Measurements from ENCODE around the gene ATXN7L1. TPM values are rescaled to one million over a fixed set of nuclear protein-coding genes. Genes with fewer than 3 reads are reported as not detected.

Gene ATXN7L1
- total RNA-seq, 1 experiment from 2014 or later: 29.9 TPM

- no peaks in the 10 kb centered on the region for H3K36me3 ChIP-seq (ENCODE audit: insufficient read depth, low read length, poor library complexity, severe bottlenecking)
- H3K27me3 ChIP-seq (replicated peaks; ENCODE audit: insufficient read depth, low read depth, low read length, poor library complexity): no peaks in the 10 kb centered on the region
- ChIA-PET CTCF (no interaction called here), POLR2A (ENCODE audit: low non-redundant PET) (no interaction called here)
- BruUV-seq (replicated peaks): no TSS peak
- H3K4me1 ChIP-seq (ENCODE audit: insufficient read depth, low read length, poor library complexity, severe bottlenecking): peaks cover 17% of the 10 kb centered on the region
- DNase-seq (ENCODE audit: low spot score): no peak
- TF ChIP-seq, protein P1, sequence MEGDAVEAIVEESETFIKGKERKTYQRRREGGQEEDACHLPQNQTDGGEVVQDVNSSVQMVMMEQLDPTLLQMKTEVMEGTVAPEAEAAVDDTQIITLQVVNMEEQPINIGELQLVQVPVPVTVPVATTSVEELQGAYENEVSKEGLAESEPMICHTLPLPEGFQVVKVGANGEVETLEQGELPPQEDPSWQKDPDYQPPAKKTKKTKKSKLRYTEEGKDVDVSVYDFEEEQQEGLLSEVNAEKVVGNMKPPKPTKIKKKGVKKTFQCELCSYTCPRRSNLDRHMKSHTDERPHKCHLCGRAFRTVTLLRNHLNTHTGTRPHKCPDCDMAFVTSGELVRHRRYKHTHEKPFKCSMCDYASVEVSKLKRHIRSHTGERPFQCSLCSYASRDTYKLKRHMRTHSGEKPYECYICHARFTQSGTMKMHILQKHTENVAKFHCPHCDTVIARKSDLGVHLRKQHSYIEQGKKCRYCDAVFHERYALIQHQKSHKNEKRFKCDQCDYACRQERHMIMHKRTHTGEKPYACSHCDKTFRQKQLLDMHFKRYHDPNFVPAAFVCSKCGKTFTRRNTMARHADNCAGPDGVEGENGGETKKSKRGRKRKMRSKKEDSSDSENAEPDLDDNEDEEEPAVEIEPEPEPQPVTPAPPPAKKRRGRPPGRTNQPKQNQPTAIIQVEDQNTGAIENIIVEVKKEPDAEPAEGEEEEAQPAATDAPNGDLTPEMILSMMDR (conservative IDR thresholded peaks at IDR 0.05; ENCODE audit: low read depth, low read length): no peak
- no peak for TF ChIP-seq EZH2 (IDR thresholded peaks at IDR 0.05; ENCODE audit: borderline replicate concordance, low read depth, low read length, poor library complexity, severe bottlenecking)
- no peak overlapping the region for H3K27ac ChIP-seq (ENCODE audit: low read depth, low read length, poor library complexity, severe bottlenecking)
- no peaks in the 10 kb centered on the region for H3K9me3 ChIP-seq (ENCODE audit: low read depth, low read length, poor library complexity, severe bottlenecking)
- intact Hi-C loops (cut with micrococcal nuclease; ENCODE audit: unreplicated experiment): no loop called here
- H3K4me3 ChIP-seq (ENCODE audit: low read depth, low read length, poor library complexity, severe bottlenecking): no peak overlapping the region
Observed at GRCh38 chr7:105814481-105814880, 61.9 kb downstream of the ATXN7L1 start.

DNA sequence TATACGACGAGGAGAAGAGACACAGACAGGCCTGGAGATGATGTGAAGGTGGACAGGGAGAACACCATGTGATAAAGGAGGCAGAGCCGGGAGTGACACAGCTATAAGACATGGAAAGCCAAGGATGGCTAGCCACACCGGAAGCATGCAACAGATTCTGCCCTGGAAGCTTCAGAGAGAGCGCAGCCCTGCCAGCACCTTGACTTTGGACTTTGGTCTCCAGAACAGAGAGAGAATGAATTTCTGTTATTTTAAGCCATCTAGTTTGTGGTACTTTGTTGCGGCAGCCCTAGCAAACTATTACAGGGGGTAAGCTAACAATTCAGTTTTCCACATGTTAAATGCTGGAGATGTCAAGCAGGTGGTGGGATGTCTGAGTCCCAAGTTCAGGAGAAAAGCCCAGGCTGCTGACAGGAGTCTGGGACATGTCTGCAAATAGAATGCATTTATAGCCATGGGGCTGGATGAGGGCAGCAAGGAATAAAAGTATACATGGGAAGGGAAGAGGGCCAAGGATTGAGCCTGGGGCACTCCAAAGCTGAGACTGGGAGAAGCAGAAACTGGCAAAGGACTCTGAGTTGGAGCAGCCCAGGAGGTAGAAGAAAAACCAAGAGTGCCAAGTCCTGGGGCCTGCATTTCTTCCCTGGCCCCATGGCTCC lies 65.1 kb downstream of the ATXN7L1 start:
- H3K36me3 ChIP-seq (ENCODE audit: insufficient read depth, low read length, poor library complexity, severe bottlenecking): no peaks in the 10 kb centered on the region
- ChIA-PET POLR2A (ENCODE audit: low non-redundant PET) (no interaction called here), CTCF (no interaction called here)
- no peaks in the 10 kb centered on the region for H3K9me3 ChIP-seq (ENCODE audit: low read depth, low read length, poor library complexity, severe bottlenecking)
- TF ChIP-seq, protein P1 (conservative IDR thresholded peaks at IDR 0.05; ENCODE audit: low read depth, low read length): no peak
- TF ChIP-seq EZH2 (IDR thresholded peaks at IDR 0.05; ENCODE audit: borderline replicate concordance, low read depth, low read length, poor library complexity, severe bottlenecking): no peak
- intact Hi-C loops (cut with micrococcal nuclease; ENCODE audit: unreplicated experiment): no loop called here
- DNase-seq (ENCODE audit: low spot score): no peak
- no peak overlapping the region for H3K27ac ChIP-seq (ENCODE audit: low read depth, low read length, poor library complexity, severe bottlenecking)
- no TSS peak for BruUV-seq (replicated peaks)
- peaks cover 10% of the 10 kb centered on the region for H3K4me1 ChIP-seq (ENCODE audit: insufficient read depth, low read length, poor library complexity, severe bottlenecking)
- no peaks in the 10 kb centered on the region for H3K27me3 ChIP-seq (replicated peaks; ENCODE audit: insufficient read depth, low read depth, low read length, poor library complexity)
- no peak overlapping the region for H3K4me3 ChIP-seq (ENCODE audit: low read depth, low read length, poor library complexity, severe bottlenecking)

GRCh38 chr7:105810556-105810955 lies 65.8 kb downstream of the ATXN7L1 start:
- BruUV-seq (replicated peaks): no TSS peak
- CTCF ChIA-PET: no interaction called here

More at GRCh38 chr7:105810556-105810955, 65.8 kb downstream of the ATXN7L1 start:
- POLR2A ChIA-PET (ENCODE audit: low non-redundant PET): no interaction called here
- H3K36me3 ChIP-seq (ENCODE audit: insufficient read depth, low read length, poor library complexity, severe bottlenecking): no peaks in the 10 kb centered on the region
- H3K9me3 ChIP-seq (ENCODE audit: low read depth, low read length, poor library complexity, severe bottlenecking): no peaks in the 10 kb centered on the region
- H3K4me1 ChIP-seq (ENCODE audit: insufficient read depth, low read length, poor library complexity, severe bottlenecking): peaks cover 3% of the 10 kb centered on the region
- TF ChIP-seq, protein P1 (conservative IDR thresholded peaks at IDR 0.05; ENCODE audit: low read depth, low read length): no peak
- TF ChIP-seq EZH2 (IDR thresholded peaks at IDR 0.05; ENCODE audit: borderline replicate concordance, low read depth, low read length, poor library complexity, severe bottlenecking): no peak
- DNase-seq (ENCODE audit: low spot score): no peak
- no peak overlapping the region for H3K27ac ChIP-seq (ENCODE audit: low read depth, low read length, poor library complexity, severe bottlenecking)
- H3K4me3 ChIP-seq (ENCODE audit: low read depth, low read length, poor library complexity, severe bottlenecking): no peak overlapping the region
- no peaks in the 10 kb centered on the region for H3K27me3 ChIP-seq (replicated peaks; ENCODE audit: insufficient read depth, low read depth, low read length, poor library complexity)
- intact Hi-C loops (cut with micrococcal nuclease; ENCODE audit: unreplicated experiment): no loop called here
